CD4-positive, alpha-beta T cell treated with Interleukin-15 for 1 hour (primary cell): ENCODE measurements around the gene C5.
"Not testable (repeated sequence)": the region's sequence is repeated elsewhere in the genome, so short reads cannot be mapped to it uniquely, and the experiment has no call there.

Experiments
- DNase-seq: peaks from one replicate; pipeline ENCODE4 v3.0.0-alpha.2; 2020

The C5 gene

DNA sequence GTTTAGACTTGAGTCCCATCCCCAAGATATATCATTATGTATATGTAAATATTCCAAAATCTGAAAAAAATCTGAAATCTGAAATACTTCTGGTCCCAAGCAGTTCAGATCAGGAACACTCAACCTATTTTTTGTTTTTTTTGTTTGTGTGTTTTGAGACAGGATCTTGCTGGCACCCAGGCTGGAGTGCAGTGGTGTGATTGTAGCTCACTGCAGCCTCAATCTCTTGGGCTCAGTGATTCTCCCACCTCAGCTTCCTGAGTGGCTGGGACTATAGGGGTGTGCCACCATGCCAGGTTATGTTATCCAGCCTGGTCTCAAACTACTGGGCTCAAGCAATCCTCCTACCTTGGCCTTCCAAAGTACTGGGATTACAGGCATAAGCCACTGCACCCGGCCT lies 72.8 kb downstream of the C5 start:
- DNase-seq, result no peak

DNA sequence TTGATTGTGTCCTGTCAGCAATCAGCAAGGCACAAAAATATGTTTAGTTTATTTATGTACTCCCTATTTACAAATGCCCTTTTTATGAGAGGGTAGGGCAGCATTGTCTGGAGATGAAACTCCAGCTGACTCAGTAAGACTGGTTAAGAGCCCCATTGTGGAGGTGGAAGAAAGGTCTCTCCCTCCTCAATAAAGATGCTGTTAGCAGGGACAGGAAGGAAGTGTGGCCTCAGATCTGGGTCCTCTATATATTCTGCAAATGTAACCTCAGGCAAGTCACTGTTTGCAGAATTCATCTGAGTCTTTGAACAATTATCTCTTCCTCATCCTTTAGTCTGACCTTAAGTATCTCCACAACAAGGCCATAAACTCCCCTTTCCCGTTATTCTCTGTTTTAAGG lies 75.2 kb downstream of the C5 start:
- DNase-seq, result no peak

DNA sequence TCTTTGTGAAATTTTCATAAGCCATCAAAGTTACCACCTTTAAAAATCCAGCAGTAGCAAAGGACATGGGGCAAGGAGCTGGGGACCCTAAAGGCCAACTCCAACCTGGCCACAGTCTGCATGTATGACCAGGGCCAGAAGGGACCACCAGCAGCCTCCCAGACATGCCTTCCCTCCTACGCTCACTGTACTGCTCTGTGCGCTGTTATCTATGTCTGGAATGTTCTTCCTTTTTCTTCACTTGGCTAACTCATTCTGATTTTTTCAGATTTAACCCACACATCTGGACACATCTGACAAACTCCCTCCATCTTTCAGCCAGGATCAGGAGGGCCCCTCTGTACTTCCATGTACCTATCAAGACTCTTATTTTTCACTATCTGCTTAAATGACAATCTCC lies 75.9 kb downstream of the C5 start:
- no peak for DNase-seq

DNA sequence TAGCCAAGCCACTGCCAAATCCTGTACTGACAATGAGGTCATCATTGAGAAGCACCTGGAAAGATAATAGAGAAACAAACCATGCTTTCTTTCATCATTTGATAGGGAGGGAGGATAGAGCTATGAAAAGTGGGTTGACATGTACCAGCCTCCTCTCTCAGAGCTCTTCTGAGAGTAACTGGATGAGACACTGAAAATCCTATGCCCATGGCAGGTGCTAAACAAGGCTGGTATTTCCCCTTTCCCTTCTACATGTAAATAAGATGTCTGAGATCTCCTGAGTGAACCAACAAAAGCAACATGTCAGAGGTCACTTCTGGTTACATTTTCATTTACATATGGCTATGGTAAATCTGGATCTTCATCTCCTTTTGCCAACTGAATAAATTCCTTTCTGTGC lies 78.1 kb downstream of the C5 start:
- DNase-seq, result no peak

- not testable (repeated sequence) for DNase-seq
Observed at GRCh38 chr9:120971471-120971870, 78.6 kb downstream of the C5 start.

- no peak for DNase-seq
Observed at GRCh38 chr9:120970244-120970643, 79.8 kb downstream of the C5 start.

- DNase-seq, result no peak
Observed at GRCh38 chr9:120966013-120966369, 84.1 kb downstream of the C5 start.

- DNase-seq, result no peak
Observed at GRCh38 chr9:120965344-120966012, 84.6 kb downstream of the C5 start.

DNA sequence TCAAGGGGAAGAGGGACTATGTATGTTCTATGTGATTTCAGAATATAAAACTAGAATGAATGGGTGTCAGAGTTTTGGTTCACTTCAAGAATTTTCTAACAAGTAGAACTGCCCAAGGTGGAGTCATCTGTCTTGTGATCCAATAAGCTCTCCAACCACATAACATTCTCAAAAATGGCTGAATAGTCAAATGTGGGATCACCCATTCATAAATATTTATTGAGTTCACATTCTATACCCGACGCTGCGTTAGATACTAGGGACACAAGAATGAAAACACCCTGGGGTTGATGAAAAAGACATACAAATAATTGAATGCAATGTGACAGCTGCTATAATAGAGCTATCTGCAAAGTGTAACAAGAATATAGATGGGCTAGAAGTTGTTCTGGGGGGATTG lies 88.1 kb downstream of the C5 start:
- no peak for DNase-seq

GRCh38 chr9:120960001-120960400 lies 90.1 kb downstream of the C5 start:
- DNase-seq, result no peak

GRCh38 chr9:120956862-120957261 lies 93.2 kb downstream of the C5 start:
- DNase-seq, result no peak

DNA sequence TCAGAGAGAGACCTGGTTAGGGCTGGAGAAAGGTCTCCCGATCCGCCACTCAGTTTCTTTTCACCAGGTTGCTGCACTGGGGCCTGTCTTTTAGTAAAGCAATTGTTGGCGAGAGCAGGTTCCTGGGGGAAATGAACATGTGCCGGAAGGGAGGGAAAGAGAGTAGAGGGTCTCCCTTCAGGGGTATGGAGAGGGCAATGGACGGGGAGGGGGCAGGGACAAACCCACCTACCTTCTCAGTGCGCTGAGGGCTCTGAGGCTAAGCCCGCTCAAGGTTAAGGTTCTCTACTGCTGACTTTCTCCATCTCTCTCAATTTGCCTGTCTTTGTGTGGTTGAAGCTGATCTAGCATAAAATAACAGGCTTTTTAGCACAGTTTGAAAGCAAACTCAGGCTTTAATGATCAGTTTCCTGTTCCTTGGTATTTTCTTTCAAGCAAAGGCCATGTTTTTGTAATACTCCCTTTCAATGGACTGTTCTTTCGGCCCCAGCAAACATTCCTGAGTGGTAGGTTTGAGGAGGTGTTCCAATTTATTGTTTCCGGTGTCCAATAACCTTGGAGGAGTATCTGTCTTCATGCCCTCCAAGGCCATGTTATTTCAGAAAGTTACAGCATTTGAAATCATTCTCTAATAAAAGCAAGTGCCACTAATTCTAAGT lies 98.0 kb downstream of the C5 start:
- DNase-seq, result no peak

GRCh38 chr9:120950421-120951388 lies 99.4 kb downstream of the C5 start:
- DNase-seq, result no peak

- no peak for DNase-seq
Observed at GRCh38 chr9:120949290-120949689, 100.8 kb downstream of the C5 start.

DNA sequence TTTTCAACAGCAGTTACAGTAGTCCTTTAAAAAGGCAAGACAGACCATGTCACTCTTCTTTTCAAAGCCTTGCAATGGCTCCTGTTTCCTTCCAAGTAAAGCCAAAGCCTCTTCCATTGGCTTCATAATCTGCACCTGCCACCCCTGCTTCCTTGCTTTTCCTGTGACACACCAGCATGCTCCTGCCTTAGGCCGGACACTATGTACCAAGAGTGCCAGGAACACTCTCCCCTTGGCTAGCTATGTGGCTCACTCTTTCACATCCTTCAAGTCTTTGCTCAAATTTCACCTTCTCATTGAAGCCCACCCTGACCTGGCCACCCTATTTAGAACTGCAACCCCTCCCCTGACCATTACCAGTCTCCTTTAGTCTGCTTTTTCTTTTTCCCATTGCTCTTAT lies 101.3 kb downstream of the C5 start:
- no peak for DNase-seq

DNA sequence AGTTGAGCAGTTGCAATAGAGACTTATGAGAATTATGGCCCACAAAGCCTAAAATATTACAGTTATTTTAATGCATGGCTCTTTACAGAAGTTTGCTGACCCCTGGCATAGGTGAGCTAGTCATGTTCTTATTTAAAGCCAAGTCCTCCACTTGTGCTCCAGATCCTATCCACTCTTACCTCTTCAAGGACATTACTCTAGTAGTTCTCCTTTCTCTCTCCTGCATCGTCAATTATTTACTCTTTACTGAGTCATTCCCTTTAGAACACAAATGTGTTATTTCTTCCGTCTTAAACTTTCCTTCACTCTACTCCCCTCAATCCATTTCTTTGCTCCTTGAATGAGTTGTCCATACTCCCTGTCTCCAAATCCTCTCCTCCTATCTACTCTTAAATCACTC lies 102.9 kb downstream of the C5 start:
- DNase-seq, result no peak

DNA sequence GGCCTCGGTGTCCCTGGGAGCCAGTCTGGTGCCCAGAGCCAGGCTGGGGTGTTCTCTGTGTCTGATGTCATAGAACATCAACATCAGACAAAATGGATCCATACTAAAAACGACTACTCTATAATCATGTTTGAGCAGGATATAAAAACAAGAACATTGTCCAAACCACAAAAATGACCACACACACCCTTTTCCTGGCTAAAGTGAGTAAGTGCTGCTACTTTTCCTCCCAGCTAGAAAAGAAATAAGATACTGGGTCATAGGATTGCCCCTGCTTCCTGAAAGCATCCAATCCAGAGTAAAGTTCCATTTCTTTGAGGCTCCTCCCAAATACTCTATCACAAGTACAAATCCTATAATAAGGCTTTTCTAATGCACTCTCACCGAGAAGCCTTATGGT lies 103.8 kb downstream of the C5 start:
- DNase-seq, result no peak

- no peak for DNase-seq
Observed at GRCh38 chr9:120944948-120945347, 105.1 kb downstream of the C5 start.

DNA sequence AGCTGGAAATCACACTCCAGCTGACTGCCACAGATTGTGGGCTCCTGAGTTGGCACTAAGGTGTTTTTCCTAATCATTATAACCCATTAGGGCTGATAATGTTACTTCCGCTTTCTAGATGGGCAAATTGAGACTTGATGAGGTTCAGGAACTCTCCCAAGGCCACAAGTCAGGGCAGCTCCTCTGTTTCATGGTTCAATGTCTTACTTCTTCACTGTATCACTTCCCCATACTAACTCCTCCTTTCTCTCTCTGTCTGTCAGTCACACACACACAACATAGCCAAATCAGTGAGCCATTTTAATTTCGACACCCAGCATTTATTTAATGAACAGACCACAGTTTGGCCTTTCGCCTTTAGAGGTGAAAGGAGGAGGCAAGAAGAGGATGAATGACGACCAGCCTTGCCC lies 105.6 kb downstream of the C5 start:
- DNase-seq, result peak; percentile 55

- no peak for DNase-seq
Observed at GRCh38 chr9:120942186-120943001, 107.7 kb downstream of the C5 start.

DNA sequence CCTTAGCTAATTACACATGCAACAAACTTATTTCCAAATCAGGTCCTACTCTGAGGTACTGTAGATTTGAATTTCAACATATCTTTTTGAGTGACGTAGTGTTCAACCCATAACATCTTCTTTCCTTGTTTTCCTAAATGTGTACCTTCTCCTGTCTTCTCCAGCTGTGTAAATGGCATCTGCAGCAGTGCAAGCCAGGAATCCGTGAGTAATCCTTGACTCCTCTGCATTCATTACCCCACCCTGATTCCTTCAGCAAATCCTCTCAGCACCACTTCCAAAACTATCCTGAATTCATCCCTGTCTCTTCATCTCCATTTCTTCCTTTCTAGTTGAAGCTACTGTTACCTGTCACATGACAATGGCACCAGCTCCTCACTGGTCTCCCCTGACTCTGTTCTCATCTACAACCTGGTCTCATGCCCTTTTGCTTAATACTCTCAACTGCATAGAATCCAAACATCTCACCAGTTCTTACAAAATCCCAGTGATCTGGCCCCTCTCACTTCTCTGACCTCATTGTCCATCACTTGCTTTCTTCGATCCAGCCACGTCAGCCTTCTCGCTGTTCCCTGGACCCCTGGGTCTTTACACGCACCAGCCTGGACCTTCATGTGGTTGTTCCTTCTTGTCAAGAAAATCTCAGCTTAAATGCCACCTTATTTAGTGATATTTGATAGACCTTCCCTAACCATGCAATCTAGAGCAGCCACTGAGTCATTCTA lies 108.9 kb downstream of the C5 start:
- no peak for DNase-seq

DNA sequence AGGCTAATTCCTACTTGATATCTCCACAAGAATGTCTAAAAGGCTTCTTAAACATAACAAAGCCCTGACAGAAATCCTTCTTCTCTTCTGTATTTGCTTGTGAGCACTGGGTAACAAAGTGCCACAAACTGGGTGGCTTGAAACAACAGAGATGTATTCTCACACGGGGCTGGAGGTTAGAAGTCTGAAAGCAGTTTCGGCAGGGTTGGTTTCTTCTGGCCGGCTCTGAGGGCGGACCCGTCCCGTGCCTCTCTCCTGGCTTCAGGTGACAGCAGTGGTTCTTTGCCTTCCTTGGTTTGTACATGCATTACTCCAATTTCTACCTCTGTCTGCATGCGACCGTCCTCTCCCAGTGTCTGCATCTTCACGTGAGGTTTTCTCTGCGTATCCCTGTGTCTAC lies 109.5 kb downstream of the C5 start:
- no peak for DNase-seq
